ENCODE results near the gene KRAS. TPM values are rescaled to one million over a fixed set of nuclear protein-coding genes. Genes with fewer than 3 reads are reported as not detected.

Gene KRAS
- total RNA-seq, 2 donors from 2014 or later, result 5.9 to 8.3 TPM

GRCh38 chr12:25184132-25184531 is 66.6 kb downstream of the KRAS start:
- H3K27me3 ChIP-seq, result no peaks in the 10 kb centered on the region
- no peaks in the 10 kb centered on the region for H3K4me1 ChIP-seq
- DNase-seq (no peak), ATAC-seq (no peak)
- no peak for TF ChIP-seq POLR2A (IDR thresholded peaks at IDR 0.05)
- TF ChIP-seq CTCF (IDR thresholded peaks at IDR 0.05), result no peak
- no peak overlapping the region for H3K27ac ChIP-seq
- no peaks in the 10 kb centered on the region for H3K36me3 ChIP-seq (replicated peaks in 1 of 2; ENCODE audit: insufficient read depth in 1 of 2, low read depth in 2 of 2)
- H3K4me3 ChIP-seq, result no peak overlapping the region
- intact Hi-C loops (cut with DNase I), result no loop called here
- 55 to 64% methylated on average over 2 of the region's 2 CpGs for WGBS, 2 donors
- peaks cover 0 to 4% (median 0%) of the 10 kb centered on the region in 3 donors for H3K9me3 ChIP-seq

GRCh38 chr12:25182765-25183164 is 68.0 kb downstream of the KRAS start:
- no peaks in the 10 kb centered on the region for H3K27me3 ChIP-seq
- H3K27ac ChIP-seq, result no peak overlapping the region
- intact Hi-C loops (cut with DNase I), result no loop called here
- no peaks in the 10 kb centered on the region for H3K4me1 ChIP-seq
- H3K4me3 ChIP-seq, result no peak overlapping the region
- TF ChIP-seq POLR2A (IDR thresholded peaks at IDR 0.05) (no peak), CTCF (IDR thresholded peaks at IDR 0.05) (no peak)
- H3K9me3 ChIP-seq, result peaks cover 0 to 4% (median 0%) of the 10 kb centered on the region in 3 donors
- ATAC-seq (no peak), DNase-seq (no peak)
- H3K36me3 ChIP-seq (replicated peaks in 1 of 2; ENCODE audit: insufficient read depth in 1 of 2, low read depth in 2 of 2), result no peaks in the 10 kb centered on the region
- 85 to 87% methylated on average over 3 of the region's 3 CpGs for WGBS, 2 donors

GRCh38 chr12:25162866-25163265 is 87.9 kb downstream of the KRAS start:
- intact Hi-C loops (cut with DNase I), result no loop called here
- H3K4me1 ChIP-seq, result no peaks in the 10 kb centered on the region
- WGBS, 2 donors, result 86 to 91% methylated on average over 6 of the region's 6 CpGs
- no peaks in the 10 kb centered on the region for H3K9me3 ChIP-seq
- H3K36me3 ChIP-seq (replicated peaks in 1 of 2; ENCODE audit: insufficient read depth in 1 of 2, low read depth in 2 of 2), result no peaks in the 10 kb centered on the region
- H3K27me3 ChIP-seq, result no peaks in the 10 kb centered on the region
- TF ChIP-seq POLR2A (IDR thresholded peaks at IDR 0.05), result no peak
- no peak for TF ChIP-seq CTCF (IDR thresholded peaks at IDR 0.05)
- no peak overlapping the region for H3K27ac ChIP-seq
- DNase-seq, result no peak
- no peak overlapping the region for H3K4me3 ChIP-seq
- no peak for ATAC-seq

GRCh38 chr12:25156061-25156460 is 94.7 kb downstream of the KRAS start:
- DNase-seq (no peak), ATAC-seq (no peak)
- Histone ChIP-seq H3K9me3 (no peaks in the 10 kb centered on the region), H3K27ac (no peak overlapping the region), H3K4me1 (no peaks in the 10 kb centered on the region), H3K4me3 (no peak overlapping the region), H3K27me3 (no peaks in the 10 kb centered on the region), H3K36me3 (replicated peaks in 1 of 2; ENCODE audit: insufficient read depth in 1 of 2, low read depth in 2 of 2) (no peaks in the 10 kb centered on the region)
- intact Hi-C loops (cut with DNase I), result no loop called here
- 80 to 83% methylated on average over 4 of the region's 4 CpGs for WGBS, 2 donors
- TF ChIP-seq POLR2A (IDR thresholded peaks at IDR 0.05) (no peak), CTCF (IDR thresholded peaks at IDR 0.05) (no peak)

- TF ChIP-seq CTCF (IDR thresholded peaks at IDR 0.05), result peak; percentile 41 to 71 (median 61)
- TF ChIP-seq POLR2A (IDR thresholded peaks at IDR 0.05), result no peak
- Histone ChIP-seq H3K9me3 (no peaks in the 10 kb centered on the region), H3K27me3 (no peaks in the 10 kb centered on the region), H3K4me3 (no peak overlapping the region), H3K4me1 (no peaks in the 10 kb centered on the region), H3K27ac (peak overlapping the region in 1 of 4 donors; percentile 32), H3K36me3 (replicated peaks in 1 of 2; ENCODE audit: insufficient read depth in 1 of 2, low read depth in 2 of 2) (no peaks in the 10 kb centered on the region)
- no peak for DNase-seq
- peak; percentile 50 for ATAC-seq
- 39 to 44% methylated on average over 2 of the region's 2 CpGs for WGBS, 2 donors
- intact Hi-C loops (cut with DNase I), result no loop called here
Measured at GRCh38 chr12:25155022-25155576, 95.6 kb downstream of the KRAS start.

Data from body of pancreas (tissue), 4 donors.